NCI-H748 (cell line): Measurements from ENCODE around the gene FAM174C.
"Not testable (repeated sequence)": the region's sequence is repeated elsewhere in the genome, so short reads cannot be mapped to it uniquely, and the experiment has no call there.

Source experiments
- DNase-seq: peaks from one replicate; lab custom pipeline; 2025; ENCODE audit not compliant: unreplicated experiment; lab: John Stamatoyannopoulos, UW

FAM174C gene

DNA sequence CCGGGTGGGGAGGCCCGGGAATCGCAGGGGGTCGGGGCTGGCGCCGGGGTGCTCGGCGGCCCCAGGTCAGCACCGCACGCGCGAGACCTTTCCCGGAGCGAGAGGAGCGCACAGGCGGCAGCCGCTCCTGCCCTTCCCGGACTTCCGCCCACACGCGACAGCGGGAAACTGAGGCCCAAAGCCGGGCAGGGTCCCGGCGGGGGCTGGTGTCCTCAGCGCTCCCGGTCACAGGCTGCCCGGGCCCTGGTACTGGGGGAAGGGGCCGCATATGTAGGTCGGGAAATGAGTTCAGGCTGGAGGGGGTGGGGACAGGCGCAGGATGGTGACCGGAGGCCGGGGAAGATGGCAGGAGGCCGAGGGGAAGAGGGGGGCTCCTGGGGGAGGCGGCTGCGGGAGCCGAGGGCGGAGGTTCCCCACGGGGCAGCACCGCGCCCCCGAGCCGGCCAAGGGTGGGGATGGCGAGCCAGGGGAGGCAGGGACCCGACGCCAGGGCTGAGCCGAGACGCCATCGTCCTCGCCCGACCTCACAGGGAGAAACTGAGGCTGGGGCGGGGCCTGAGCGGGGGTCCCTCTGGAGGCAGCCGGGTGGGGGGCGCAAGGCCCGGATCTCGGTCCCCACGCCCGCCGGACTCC, 38.2 kb upstream of the FAM174C start:
- DNase-seq, result peak; percentile 41

DNA sequence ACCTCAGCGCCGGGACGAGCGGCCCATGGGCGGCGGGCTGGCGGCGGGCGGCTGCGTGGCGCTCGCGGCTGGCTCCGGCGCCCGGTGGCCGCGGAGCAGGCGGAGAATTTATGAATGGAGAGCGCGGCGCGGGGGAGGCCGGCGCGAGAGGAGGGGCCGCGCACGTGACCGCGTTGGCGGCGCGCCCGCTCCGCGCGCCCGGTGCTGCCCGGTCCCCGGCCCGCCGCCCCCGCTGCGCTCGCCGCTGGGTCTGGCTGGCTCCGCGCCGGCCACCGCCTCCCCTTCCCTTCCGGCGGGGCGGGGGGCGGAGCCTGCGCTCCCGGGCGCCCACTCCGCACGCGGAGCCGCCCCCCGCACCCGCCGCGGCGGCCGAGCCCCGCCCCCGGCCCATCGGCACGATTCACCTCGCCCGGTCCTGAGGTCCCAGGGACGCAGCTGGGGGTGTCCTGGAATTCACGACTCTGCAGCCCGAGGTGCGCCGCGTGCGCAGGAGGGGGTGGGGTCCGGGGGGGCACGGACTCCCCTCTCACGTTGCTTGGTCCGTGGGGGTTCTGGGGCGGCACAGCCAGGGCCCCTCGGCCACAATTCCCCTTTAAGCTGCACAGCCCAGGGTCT, 37.5 kb upstream of the FAM174C start, which contains the start of gene CBARP:
Gene CBARP, minus strand, starts transcription at position 252 of the 615 bp plus-strand sequence. CDS start 1,905 bp downstream, outside the sequence.
- DNase-seq, result peak; percentile 50

DNA sequence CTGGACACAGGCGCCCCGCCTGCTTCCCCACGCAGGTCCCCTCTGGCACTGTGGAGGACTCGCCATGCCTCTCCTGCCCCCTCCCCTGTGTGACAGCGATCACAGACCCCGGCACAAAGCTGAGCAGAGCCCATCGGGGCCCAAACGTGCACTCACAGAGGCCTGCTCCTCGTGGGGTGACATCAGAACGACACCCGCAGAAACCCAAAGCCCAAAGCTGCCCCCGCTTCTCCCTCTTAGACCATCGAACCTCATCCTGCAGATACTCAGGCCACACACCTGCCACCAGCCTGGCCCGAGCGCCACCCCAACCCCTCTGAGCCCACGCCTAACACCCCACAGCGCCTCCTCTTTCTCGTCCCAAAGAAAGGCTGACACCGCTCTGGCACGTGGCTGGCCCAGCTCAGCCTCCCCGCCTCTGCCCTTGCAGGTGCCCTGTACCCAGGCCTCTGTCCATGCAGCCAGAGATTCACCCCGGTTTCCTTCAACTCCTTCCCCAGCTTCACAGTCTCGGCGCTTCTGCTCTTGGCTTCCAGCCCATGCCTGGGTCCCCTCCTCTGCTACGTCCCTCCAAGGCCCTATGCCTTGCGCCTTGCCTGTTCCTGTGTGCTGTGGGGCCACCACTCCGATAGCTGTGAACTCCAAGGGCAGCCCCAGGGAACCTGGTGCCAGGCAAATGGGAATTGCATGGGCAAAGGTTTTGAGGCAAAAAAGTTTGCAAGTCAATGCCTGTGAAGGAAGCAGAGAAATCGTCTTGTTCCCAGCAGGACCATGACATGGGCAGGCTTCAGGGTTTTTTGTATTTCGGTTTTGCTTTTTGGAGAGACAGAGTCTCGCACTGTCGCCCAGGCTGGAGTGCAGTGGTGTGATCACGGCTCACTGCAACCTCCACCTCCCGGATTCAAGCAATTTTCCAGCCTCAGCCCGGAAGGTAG, 36.7 kb upstream of the FAM174C start:
- DNase-seq, result no peak

DNA sequence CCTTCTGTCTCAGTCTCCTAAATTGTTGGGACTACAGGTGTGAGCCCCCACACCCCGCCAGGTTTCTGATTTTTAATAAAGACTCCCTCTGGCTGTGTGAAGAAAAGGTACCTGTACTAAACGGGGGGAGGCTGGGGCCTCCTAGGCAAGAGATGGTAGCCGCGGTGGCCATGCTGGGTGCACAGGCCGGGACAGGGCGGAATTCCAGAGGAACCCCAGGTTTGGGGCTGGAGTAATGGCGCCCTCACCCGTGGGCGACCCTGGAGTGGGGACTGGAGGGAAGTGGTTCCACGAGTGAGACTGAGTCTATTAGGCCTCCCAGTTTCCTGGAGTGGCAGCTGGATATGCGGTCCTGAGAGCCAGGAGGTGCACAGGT, 35.9 kb upstream of the FAM174C start:
- DNase-seq, result no peak

DNA sequence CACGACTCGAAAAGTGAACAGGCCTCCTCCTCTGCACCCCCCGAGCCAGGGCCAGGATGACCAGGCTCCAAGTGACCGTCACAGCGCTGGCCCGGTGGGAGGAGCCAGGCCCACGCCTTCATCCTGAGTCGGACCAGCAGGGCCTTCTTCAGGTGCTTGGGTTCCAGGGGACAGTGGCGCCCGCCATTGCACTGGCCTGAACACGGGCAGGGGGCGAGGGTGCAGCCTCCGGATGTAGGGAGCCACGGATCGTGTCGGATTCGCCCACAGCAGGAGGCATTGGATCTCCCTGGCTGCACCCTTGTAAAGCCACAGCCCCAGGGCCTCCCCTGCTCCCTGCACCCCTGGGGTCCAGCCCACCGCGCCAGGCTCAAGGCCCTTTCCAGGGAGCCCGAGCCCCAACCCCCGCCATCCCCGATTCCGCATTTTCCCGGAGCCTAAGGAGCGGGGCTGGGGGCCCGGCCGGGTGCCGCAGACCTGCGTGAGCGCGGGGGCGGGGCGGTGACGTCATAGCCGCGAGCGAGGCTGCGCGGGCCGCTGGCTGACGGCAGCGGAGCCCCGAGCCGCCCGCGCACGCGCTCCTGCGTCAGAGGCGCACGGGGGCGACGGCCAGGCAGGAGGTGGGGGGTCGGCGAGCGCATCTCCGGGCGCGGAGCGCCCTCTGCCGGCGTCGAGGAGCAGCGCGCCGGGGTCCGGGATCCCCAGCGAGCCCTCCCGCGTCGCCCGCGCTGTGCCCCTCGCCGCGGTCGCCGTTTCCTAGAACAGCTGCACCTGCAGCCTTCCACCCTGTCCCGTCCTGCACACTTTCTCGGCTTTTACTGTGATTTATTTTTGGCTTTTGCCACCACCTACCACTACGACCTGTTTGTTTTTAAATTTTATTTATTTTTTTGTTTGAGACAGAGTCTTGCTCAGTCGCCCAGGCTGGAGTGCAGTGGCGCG, 35.3 kb upstream of the FAM174C start:
- DNase-seq, result peak; percentile 88

DNA sequence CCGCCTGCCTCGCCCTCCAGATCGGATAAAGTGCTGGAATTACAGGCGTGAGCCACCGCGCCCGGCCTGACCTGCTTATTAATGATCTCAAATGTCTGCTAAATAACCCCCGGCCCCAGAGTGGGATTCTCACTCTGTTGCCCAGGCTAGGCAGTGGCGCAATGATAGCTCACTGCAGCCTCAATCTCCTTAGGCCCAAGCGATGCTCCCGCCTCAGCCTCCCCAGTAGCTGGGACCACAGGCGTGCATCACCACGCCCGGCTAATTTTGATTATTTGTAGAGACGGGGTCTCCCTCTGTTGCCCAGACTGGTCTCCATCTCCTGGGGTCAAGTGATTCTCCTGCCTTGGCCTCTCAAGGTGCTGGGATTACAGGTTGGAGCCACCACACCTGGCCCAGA, 34.4 kb upstream of the FAM174C start:
- DNase-seq, result no peak

DNA sequence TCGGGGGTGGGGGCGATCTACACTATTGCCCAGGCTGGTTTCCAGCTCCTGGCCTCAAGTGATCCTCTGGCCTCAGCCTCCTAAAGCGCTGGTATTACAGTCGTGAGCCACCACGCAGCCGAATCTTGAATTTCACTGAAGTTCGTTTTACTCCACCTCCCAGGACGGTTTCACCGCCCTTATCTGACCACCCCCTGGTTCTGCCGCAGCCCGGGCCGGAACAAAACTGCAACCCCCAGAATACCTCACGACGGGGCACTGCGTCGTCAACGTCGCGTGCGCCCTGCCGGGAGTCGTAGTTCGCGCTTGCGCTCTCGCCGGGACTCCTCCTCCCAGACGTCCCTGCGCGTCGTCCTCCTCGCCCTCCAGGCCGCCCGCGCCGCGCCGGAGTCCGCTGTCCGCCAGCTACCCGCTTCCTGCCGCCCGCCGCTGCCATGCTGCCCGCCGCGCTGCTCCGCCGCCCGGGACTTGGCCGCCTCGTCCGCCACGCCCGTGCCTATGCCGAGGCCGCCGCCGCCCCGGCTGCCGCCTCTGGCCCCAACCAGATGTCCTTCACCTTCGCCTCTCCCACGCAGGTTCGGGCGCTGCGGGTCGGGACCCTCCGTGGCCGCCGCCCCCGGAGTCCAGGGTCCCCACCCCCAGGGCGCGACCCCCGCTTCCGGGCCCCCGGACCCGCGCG, 33.8 kb upstream of the FAM174C start, which contains the start of gene ATP5F1D:
Gene ATP5F1D, plus strand, starts transcription at position 335 of the 679 bp plus-strand sequence. Its CDS starts 100 bp downstream, at position 435.
- DNase-seq, result peak; percentile 92

DNA sequence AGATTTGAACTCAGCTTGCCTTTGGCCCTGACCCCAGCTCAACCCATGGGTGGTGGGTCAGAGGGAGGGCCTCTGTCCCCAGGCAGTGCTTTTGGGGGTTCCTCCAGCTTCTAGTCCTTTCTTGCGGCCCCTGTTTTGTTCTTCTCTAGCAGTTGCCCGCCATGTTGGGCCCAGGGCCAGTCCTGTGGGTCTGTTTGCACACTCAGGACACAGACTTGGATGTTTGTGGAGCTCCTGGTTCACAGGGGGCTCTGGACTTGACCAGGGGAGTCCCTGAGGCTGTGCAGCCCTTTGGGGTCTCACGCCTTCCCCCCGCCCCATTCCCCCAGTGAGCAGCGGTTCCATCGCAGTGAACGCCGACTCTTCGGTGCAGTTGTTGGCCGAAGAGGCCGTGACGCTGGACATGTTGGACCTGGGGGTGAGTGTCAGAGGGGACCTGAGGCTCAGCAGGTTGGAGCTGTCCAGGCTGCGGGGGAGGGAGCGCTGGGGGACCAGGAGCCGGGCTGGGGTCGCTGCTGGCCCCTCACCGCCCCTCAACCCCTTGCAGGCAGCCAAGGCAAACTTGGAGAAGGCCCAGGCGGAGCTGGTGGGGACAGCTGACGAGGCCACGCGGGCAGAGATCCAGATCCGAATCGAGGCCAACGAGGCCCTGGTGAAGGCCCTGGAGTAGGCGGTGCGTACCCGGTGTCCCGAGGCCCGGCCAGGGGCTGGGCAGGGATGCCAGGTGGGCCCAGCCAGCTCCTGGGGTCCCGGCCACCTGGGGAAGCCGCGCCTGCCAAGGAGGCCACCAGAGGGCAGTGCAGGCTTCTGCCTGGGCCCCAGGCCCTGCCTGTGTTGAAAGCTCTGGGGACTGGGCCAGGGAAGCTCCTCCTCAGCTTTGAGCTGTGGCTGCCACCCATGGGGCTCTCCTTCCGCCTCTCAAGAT, 31.3 kb upstream of the FAM174C start:
- DNase-seq, result peak; percentile 57

DNA sequence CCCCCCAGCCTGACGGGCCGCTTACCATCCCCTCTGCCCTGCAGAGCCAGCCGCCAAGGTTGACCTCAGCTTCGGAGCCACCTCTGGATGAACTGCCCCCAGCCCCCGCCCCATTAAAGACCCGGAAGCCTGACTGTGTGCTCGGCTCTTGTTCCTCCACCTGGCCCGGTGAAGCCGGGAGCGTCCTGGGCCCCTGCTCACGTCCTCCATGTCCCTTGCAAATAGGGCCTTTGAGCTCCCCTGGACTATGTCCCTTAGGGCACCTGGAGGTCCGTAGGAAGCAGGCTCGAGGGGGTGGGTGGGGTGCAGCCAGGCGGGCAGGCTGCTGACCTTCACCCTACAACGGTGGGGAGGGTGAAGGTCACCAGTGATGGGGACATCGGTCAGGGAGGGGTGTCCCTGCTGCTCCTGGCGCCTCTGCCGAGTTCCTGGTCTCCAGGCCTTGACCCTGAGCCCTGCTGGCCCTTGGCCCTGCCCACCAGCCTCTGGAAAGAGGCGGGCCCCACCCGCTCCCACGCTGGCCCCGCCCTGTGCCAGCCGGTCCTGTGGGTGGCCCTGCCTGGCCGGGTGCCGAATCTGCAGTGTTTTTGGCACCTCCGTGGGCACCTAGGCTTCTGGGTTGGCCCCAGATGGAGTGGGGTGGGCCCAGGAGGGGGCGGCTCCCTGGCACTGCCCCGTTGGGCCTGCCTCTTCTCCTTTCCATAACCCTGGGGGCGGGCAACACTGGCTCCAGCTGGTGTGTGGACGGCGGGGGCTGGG, 30.5 kb upstream of the FAM174C start:
- no peak for DNase-seq

DNA sequence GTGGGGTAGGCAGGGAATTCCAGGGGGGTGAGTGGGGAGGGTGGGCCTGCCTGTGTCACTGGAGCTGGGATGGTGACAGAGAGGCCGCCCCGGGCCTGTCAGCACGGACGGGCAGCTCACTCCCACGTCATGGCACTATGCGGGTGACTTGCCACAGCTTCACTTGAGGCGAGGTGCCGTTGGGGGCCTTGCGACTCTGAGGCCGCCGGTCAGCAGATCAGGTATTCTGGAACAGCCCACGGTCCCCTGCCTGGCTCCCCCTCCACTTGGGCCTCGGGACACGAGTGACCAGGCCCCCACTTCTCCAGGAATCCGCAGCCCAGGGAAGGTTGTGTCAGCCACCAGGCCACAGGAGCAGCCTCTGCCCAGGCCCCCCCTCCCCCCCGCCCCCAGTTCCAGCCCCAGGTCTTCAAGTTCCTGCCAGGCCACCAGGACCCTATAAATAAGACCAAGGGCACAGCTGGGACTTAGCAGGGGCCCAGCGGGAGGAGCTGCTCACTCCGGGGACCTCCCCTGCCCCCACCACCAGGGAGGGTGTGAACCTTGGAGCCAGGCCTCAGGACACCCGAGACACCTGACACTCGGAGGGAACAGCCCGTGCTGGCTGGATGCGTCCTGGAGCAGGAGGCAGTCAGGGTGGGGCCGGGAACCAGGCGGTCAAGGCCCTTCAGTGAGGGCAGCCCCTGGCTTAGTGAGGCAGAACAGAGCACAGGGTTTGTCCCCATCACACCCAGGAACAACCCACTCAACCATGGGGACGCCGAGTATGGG, 29.7 kb upstream of the FAM174C start:
- DNase-seq, result no peak

DNA sequence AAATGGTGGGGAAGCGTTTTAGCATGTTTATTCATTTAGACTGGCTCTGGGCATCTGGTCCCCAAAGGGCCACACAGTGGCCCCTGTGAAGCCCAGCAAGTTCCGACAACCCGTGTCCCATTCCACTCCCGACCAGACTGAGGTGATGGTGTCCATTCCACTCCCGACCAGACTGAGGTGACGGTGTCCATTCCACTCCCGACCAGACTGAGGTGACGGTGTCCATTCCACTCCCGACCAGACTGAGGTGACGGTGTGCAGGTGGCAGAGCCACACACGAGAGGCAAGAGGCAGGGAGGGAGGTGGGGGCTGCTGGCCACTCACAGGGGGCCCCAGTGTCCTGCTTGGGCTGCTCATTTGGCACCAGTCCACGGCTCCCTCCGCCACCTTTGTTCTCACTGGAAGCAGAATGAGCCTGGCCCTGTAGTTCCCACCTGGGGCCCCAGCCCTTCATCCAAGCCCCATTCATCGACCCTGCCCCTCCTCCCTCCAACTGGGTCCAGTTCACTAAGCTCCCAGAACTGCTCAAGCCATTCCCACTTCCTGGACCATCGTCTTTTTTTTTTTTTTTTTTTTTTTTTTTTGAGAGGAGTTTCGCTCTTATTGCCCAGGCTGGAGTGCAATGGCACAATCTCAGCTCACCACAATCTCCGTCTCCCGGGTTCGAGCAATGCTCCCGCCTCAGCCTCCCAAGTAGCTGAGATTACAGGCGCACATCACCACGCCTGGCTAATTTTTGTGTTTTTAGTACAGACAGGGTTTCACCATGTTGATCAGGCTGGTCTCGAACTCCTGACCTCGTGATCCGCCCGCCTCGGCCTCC, 28.9 kb upstream of the FAM174C start:
- not testable (repeated sequence) for DNase-seq

DNA sequence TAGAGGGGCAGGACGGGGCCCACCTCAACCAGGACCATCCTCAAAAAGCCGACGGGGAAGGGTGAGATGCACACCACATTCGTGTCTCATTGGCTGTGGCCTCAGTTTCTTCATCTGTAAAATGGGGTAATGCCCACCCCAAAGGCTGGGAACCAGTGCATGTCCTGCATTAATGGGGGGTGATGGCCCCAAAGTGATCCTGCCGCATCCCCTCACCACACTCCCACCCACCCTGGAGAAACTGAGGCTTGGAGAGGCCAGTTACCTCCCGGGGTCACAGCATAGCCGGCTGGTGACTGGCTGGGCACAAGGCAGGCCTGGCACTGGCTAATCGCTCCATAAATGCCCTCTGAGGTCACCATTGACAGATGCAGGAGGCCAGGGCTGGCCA, 27.6 kb upstream of the FAM174C start:
- no peak for DNase-seq

DNA sequence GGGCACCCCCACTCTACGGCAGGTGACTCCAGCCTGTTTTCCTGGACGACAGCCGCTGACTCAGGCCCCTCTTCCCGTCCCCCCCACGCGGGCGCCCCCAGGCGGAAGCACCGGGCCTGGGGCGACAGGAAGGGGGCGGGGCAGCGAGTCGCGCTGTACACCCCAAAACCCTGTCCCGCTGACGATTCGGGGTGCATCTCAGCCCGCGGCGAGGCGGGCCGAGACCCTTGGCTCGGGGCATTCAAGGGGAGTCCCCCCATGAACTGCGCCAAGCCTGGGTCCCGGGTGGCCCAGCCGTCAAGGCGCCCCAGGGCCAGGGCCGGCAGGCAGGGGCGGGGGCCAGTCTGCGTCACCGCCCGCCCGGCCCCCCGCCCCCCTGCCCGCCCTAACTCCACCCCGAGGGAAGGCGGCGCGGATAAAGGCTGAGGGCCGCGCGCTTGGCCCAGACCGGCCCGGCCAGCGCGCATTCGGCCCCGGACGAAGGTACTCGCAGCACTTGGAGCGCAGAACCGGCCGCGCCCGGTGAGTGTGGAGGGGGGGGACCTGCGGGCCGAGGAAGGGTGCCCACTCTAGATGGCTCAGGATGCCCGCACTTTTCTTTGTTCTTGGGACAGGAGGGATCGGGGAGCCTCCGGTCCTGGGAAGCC, 27.1 kb upstream of the FAM174C start, which contains the start of gene MIDN:
Gene MIDN, plus strand, starts transcription at position 445 of the 647 bp plus-strand sequence. CDS start 1,714 bp downstream, outside the sequence.
- peak; percentile 80 for DNase-seq

DNA sequence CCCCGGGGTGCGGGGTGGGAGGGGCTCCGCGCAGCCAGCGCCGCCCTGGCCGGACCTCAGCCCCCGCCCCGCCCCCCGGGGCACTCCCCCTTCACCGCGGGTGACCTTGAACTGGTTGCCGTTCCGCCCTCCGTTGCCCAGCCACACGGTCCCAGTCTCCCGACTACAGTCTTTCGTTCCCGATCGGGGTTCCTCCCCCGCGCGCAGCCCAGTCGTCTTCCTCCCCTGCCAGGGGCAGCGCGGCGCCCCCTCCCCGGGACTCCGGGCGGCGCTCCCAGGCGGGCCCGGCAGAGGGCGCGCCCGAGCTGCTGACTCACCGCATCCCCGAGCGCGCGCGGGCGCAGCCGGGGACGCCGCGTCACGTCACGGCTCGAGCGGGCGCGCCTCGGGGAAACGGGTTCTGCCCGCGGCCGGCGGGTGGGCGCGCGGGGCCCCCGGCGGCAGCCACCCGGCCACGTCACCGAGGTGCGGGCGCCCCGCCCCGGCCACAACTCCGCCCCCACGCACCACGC, 26.5 kb upstream of the FAM174C start:
- DNase-seq, result peak; percentile 80

DNA sequence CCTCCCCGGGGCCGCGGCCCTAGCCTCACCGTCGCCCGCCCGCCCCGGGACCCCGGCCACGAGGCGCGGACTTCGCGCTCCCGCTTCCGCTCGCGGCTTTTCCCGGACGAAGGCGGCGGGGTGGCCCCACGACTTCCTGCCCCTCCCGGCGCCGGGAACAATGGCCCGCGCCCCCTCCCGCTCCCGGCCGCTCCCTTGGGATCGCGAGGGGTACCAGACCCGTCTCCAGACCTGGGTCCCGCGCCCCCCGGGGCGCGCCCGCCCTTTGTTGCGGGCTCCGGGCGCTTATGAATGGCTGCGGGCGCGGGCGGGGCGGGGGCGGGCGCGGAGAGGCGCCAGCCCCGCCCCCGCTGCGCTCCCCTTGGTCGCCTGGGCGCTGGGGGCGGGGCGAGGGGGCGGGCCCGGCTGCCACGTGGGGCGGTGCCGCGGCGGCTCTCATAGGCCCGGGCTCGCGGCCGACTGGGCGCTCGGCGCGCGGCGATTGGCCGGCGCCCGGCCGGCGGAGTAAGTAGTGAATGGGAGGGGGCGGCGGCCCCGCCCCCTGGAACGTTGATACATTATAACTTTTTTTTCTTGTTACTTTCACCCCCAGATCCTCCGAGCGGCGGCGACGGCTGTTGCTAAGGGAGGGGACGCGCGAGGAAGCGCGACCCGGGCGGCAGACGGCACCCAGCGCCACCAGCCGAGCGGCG, 25.9 kb upstream of the FAM174C start:
- DNase-seq, result peak; percentile 89
